A673 (cell line): ENCODE data around the gene CHD5. TPM values are rescaled to one million over a fixed set of nuclear protein-coding genes. Genes with fewer than 3 reads are reported as not detected.

Source experiments
- BruUV-seq: library from RNA; stranded (reverse); fragments of 400-500 nt; replicated peaks from 2 replicates; lab custom pipeline; 2021; lab: Mats Ljungman, UMichigan
- CTCF ChIA-PET: fragments of 300-600 bp; sonication (Branson Sonifier 250); formaldehyde crosslinking; loops from one replicate; lab custom pipeline; 2022; ENCODE audit warnings: antibody characterized with exemption; lab: Charles Lee
- POLR2A ChIA-PET: fragments of 300-600 bp; sonication (Branson Sonifier 250); formaldehyde crosslinking; loops from one replicate; lab custom pipeline; 2022; ENCODE audit warnings: antibody characterized with exemption; ENCODE audit not compliant: low non-redundant PET; lab: Charles Lee
- DNase-seq: peaks from one replicate; pipeline ENCODE4 v3.0.0-alpha.2; 2015; ENCODE audit warnings: low spot score
- H3K27ac ChIP-seq: fragments of 200-600 bp; sonication (generic); 2 replicates; pipeline ENCODE4 v1.5.1; 2016; ENCODE audit warnings: mixed run types, low read depth, mild to moderate bottlenecking, mixed read lengths, antibody characterized with exemption, low read length; ENCODE audit not compliant: poor library complexity, severe bottlenecking
- H3K27me3 ChIP-seq: fragments of 200-600 bp; sonication (generic); replicated peaks from 2 replicates; pipeline ENCODE4 v1.6.1; 2017; ENCODE audit warnings: mixed run types, low read depth, mild to moderate bottlenecking, mixed read lengths, antibody characterized with exemption, low read length; ENCODE audit not compliant: insufficient read depth, poor library complexity
- H3K36me3 ChIP-seq: fragments of 200-600 bp; sonication (generic); 2 replicates; pipeline ENCODE4 v1.6.1; 2016; ENCODE audit warnings: mixed run types, mild to moderate bottlenecking, mixed read lengths, antibody characterized with exemption, low read length; ENCODE audit not compliant: insufficient read depth, poor library complexity, severe bottlenecking
- H3K4me1 ChIP-seq: fragments of 200-600 bp; sonication (generic); 2 replicates; pipeline ENCODE4 v1.6.1; 2017; ENCODE audit warnings: mixed run types, mild to moderate bottlenecking, mixed read lengths, antibody characterized with exemption, low read length; ENCODE audit not compliant: insufficient read depth, poor library complexity, severe bottlenecking
- H3K4me3 ChIP-seq: fragments of 200-600 bp; sonication (generic); 2 replicates; pipeline ENCODE4 v1.5.1; 2016; ENCODE audit warnings: low read depth, mixed run types, mild to moderate bottlenecking, mixed read lengths, low read length; ENCODE audit not compliant: poor library complexity, severe bottlenecking
- H3K9me3 ChIP-seq: fragments of 200-600 bp; sonication (generic); 2 replicates; pipeline ENCODE4 v1.6.1; 2016; ENCODE audit warnings: mixed run types, low read depth, mild to moderate bottlenecking, mixed read lengths, antibody characterized with exemption, low read length; ENCODE audit not compliant: poor library complexity, severe bottlenecking
- EZH2 ChIP-seq: fragments of 200-600 bp; sonication (generic); IDR thresholded peaks from 2 replicates; pipeline ENCODE4 v1.6.1; 2017; ENCODE audit warnings: borderline replicate concordance, low read depth, mild to moderate bottlenecking, mixed read lengths, antibody characterized with exemption, low read length; ENCODE audit not compliant: poor library complexity, severe bottlenecking
- intact Hi-C: fragments of 100-400 bp; cut with micrococcal nuclease; formaldehyde crosslinking; loops from one replicate; pipeline ENCODE4 v1.10.0; 2022; ENCODE audit not compliant: unreplicated experiment
- total RNA-seq: library from RNA; stranded (reverse); gene quantifications from 2 replicates; pipeline ENCODE4 v1.2.3, GENCODE V29; 2021
- TF ChIP-seq, protein P1 (sequence below): fragments of 300-800, 200-600 bp; sonication (generic); conservative IDR thresholded peaks from 2 replicates; pipeline ENCODE4 v1.5.1; 2017; ENCODE audit warnings: low read depth, mild to moderate bottlenecking, antibody characterized with exemption, low read length, moderate library complexity, mixed read lengths

Gene CHD5
- total RNA-seq, 1 experiment from 2014 or later, result 0.58 TPM

DNA sequence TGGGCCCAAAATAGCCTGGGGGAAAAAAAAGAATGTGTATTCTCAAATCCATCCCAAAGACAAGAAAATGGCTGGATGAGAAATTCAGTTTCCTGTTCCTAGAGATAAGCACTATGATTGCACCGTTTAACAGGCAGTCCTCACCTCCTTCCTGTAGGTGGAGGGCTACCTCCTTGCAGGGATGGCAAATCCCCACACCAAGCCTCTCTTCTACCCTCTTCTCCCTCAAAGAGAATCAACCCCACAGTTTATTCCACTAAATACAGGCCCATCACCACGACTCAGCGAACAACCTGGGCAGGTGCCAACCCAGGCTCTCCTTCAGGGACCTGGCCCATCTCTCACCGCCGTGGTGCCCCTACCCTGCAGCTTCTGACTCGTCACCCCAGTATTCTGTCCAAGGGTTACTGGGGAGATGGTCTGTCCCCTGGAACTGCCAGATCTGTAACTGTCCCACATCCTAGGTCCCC is 3.4 kb upstream of the CHD5 start:
- Histone ChIP-seq H3K27ac (no peak overlapping the region), H3K4me1 (peaks cover 11% of the 10 kb centered on the region), H3K9me3 (no peaks in the 10 kb centered on the region), H3K4me3 (no peak overlapping the region), H3K27me3 (peaks cover 24% of the 10 kb centered on the region), H3K36me3 (peaks cover 32% of the 10 kb centered on the region)
- ChIA-PET POLR2A (no interaction called here), CTCF (no interaction called here)
- no TSS peak for BruUV-seq
- TF ChIP-seq, protein P1, sequence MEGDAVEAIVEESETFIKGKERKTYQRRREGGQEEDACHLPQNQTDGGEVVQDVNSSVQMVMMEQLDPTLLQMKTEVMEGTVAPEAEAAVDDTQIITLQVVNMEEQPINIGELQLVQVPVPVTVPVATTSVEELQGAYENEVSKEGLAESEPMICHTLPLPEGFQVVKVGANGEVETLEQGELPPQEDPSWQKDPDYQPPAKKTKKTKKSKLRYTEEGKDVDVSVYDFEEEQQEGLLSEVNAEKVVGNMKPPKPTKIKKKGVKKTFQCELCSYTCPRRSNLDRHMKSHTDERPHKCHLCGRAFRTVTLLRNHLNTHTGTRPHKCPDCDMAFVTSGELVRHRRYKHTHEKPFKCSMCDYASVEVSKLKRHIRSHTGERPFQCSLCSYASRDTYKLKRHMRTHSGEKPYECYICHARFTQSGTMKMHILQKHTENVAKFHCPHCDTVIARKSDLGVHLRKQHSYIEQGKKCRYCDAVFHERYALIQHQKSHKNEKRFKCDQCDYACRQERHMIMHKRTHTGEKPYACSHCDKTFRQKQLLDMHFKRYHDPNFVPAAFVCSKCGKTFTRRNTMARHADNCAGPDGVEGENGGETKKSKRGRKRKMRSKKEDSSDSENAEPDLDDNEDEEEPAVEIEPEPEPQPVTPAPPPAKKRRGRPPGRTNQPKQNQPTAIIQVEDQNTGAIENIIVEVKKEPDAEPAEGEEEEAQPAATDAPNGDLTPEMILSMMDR, result no peak
- TF ChIP-seq EZH2, result no peak
- intact Hi-C loops, result loop anchor here (5.0 kb wide), 2 partner anchors 76 to 131 kb away; no protein-coding TSS in a partner anchor
- no peak for DNase-seq

DNA sequence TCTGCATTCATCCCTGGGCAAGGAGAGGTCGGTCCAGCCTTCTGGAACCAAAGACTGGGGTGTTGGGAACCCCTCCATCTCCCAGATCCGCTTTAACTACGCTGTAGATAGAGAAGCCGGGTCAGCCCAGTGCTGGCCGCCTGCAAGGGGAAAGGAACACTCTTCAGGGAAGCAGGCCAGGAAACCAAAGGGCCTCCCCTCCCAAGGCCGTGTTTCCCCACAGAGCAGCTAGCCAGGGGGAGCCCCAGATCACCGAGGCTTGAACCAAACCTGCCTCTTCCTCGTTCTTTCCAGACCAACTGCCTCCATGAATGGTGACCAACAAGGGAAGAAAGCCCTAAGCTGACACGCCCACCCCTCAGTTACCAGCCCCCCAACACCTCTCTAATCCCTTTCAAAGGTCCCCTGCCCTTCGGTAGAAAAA is 1.2 kb upstream of the CHD5 start:
- Histone ChIP-seq H3K27ac (no peak overlapping the region), H3K36me3 (peaks cover 11% of the 10 kb centered on the region), H3K4me3 (no peak overlapping the region), H3K4me1 (peaks cover 11% of the 10 kb centered on the region), H3K27me3 (peaks cover 45% of the 10 kb centered on the region), H3K9me3 (no peaks in the 10 kb centered on the region)
- no TSS peak for BruUV-seq
- no peak for TF ChIP-seq EZH2
- TF ChIP-seq, protein P1, result no peak
- CTCF ChIA-PET, result no interaction called here
- POLR2A ChIA-PET, result no interaction called here
- intact Hi-C loops, result loop anchor here (5.0 kb wide), 2 partner anchors 74 to 129 kb away; no protein-coding TSS in a partner anchor
- DNase-seq, result no peak

DNA sequence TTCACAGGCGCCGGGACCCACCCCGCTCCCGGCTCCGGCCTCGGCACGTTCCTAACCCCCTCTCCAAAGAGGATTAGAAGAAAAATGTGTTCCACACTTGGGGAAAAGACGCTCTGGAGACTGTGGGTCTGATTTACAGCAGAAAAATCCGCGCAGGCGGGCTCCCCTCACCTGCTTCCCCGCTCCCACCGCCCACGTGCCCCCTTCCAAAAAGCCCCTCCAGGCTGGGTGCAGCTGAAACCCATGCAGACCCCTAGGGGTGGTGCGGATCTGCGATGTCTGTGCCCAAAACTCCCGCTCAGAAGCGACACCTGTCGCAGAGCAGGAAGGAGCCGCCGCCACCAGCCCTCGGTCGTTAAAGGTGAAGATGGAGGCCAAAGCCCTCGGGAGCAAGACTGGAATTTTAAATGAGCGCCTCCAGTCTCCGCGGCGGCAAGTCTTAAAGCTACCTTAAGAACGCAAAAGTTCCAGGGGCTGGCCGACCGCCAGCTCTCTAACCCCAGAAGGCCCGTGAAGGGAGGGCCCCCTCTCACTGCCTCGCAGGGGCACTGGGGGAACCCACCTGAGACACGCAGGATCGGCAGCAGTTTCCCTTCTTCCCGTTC is 688 bp upstream of the CHD5 start:
- intact Hi-C loops, result loop anchor here (5.0 kb wide), 2 partner anchors 74 to 129 kb away; no protein-coding TSS in a partner anchor
- no peaks in the 10 kb centered on the region for H3K9me3 ChIP-seq
- no peak overlapping the region for H3K27ac ChIP-seq
- DNase-seq, result no peak
- TF ChIP-seq, protein P1, result no peak
- peak; percentile 72 for TF ChIP-seq EZH2
- CTCF ChIA-PET, result no interaction called here
- peaks cover 45% of the 10 kb centered on the region for H3K27me3 ChIP-seq
- H3K36me3 ChIP-seq, result peaks cover 8% of the 10 kb centered on the region
- peak overlapping the region; percentile 37 for H3K4me3 ChIP-seq
- POLR2A ChIA-PET, result no interaction called here
- peaks cover 11% of the 10 kb centered on the region for H3K4me1 ChIP-seq
- no TSS peak for BruUV-seq
